IPS-15b (cell line): ENCODE data around the gene USP9X.
"Not testable (repeated sequence)": the region's sequence is repeated elsewhere in the genome, so short reads cannot be mapped to it uniquely, and the experiment has no call there.

Experiments used
- H3K27me3 ChIP-seq: one replicate; pipeline ENCODE4 v1.6.1; 2013; ENCODE audit warnings: low read length; ENCODE audit not compliant: control insufficient read depth, insufficient read depth
- H3K36me3 ChIP-seq: one replicate; pipeline ENCODE4 v1.6.1; 2013; ENCODE audit warnings: low read length; ENCODE audit not compliant: control insufficient read depth, insufficient read depth
- H3K4me1 ChIP-seq: one replicate; pipeline ENCODE4 v1.6.1; 2013; ENCODE audit warnings: mild to moderate bottlenecking, low read length; ENCODE audit not compliant: control insufficient read depth, insufficient read depth
- H3K4me3 ChIP-seq: one replicate; pipeline ENCODE4 v1.5.1; 2013; ENCODE audit warnings: low read depth, low read length
- H3K9ac ChIP-seq: one replicate; pipeline ENCODE4 v1.6.1; 2013; ENCODE audit warnings: low read depth, mild to moderate bottlenecking, low read length
- H3K9me3 ChIP-seq: one replicate; pipeline ENCODE4 v1.6.1; 2013; ENCODE audit warnings: mild to moderate bottlenecking, low read length; ENCODE audit not compliant: control insufficient read depth, insufficient read depth

Gene USP9X

GRCh38 chrX:41275661-41276609 lies 190.7 kb downstream of the USP9X start:
- Histone ChIP-seq H3K9me3 (no peaks in the 10 kb centered on the region), H3K4me3 (peak overlapping the region; percentile 68), H3K4me1 (peaks cover 2% of the 10 kb centered on the region), H3K9ac (peak overlapping the region; percentile 60), H3K27me3 (no peaks in the 10 kb centered on the region), H3K36me3 (no peaks in the 10 kb centered on the region)

GRCh38 chrX:41276661-41277506 lies 191.6 kb downstream of the USP9X start:
- H3K36me3 ChIP-seq, result no peaks in the 10 kb centered on the region
- H3K9me3 ChIP-seq, result no peaks in the 10 kb centered on the region

GRCh38 chrX:41282307-41282706 lies 197.1 kb downstream of the USP9X start:
- not testable (repeated sequence) for H3K9ac ChIP-seq, H3K4me1 ChIP-seq, H3K4me3 ChIP-seq, H3K36me3 ChIP-seq, H3K27me3 ChIP-seq, H3K9me3 ChIP-seq

More at GRCh38 chrX:41276661-41277506, 191.6 kb downstream of the USP9X start:
- Histone ChIP-seq H3K4me3 (peak overlapping the region; percentile 68), H3K9ac (peak overlapping the region; percentile 0), H3K4me1 (peaks cover 2% of the 10 kb centered on the region), H3K27me3 (no peaks in the 10 kb centered on the region)

- not testable (repeated sequence) for H3K4me3 ChIP-seq, H3K9me3 ChIP-seq, H3K9ac ChIP-seq, H3K36me3 ChIP-seq, H3K27me3 ChIP-seq, H3K4me1 ChIP-seq
Observed at GRCh38 chrX:41285928-41286327, 200.7 kb downstream of the USP9X start.
